RCC 7860 (cell line): Measurements from ENCODE around the gene HTRA3.

Experiments used
- DNase-seq: peaks from one replicate; pipeline ENCODE4 v3.0.0-alpha.2; 2015; ENCODE audit warnings: low spot score
- FAIRE-seq: peaks from 2 replicates; lab custom pipeline; 2012; peaks lifted over from hg19 to GRCh38; lab: Jason Lieb, UNC

Gene HTRA3

DNA sequence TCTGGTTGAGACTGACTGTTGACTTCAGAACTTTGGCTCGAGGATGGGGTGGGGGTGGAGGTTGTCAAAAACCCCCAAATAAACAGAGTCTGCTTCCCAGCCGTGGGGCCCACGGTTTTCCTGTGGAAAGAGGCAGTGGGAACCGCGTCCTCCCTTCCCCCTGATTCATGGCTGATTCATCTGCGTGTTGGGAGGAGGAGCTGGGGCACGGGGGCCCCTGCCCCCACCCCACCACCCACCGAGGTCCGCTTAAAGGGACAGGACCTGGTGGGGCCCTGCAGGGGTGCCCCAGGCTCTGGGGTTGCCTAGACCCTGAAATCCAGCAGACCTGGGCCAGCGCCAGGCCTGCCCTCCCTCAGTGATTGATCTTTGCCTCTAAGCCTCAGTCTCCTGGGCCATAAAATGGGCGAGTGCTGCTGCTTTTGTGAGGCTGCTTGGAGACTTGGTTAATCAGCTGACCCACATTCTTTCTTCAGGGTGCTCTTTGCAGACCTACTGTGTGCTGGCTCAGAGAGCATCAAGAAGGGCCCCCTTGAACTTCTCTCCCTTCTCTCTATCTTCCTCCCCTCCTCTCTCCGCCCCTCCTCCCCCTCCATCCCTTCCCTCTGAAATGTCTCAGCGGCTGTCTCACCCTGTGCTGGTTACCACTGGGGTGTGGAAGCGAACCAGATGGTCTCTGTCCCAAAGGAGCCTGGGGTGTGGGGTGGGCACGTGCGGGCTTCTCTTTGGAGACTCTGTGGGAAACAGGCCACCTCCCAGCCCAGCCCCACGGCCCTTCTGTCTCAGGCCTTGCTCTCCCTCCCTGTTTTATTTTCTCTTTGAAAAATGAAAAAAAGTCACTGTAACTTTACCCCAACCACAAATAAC is 9.1 kb downstream of the HTRA3 start:
- FAIRE-seq: peak; percentile 50
- peak; percentile 56 for DNase-seq

DNA sequence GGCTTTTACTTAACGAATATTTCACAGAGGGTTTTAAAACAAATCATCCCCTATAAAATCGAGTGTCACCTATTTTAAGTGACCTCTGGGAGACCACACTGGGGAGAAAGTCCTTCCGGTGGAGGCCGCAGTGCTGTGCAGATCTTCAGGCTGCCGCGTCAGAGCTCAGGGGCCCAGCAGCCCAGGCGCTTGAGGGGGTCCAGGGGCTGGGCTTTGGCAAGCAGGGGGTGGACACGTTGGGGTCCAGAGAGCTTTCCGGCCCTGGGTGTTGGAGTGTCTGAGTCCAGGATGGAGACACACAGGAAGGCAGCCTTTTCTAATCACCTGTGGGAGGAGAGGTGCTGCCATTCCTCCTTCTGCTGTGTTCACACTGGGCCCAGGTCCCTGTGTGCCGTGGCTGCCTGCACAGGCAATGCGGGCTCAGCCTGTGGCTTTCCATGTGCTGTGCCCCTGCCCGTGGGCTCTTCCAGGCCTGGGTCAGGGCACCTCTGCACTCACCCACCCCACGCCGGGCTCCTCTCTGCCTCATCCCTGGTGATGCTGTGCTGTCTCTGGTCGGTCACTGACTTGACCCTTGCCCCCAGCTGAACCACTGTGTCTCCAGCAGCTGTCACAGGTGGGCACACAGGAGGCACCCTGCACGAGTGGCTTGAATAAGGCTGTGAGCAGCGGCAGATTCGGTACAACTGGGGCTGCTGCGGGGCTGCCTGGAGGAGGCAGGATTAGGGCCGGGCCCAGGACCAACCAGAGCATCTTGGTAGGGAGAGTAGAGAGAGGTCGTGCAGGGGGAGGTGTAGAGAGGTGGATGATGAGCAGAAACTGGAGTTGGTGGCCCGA is 10.0 kb downstream of the HTRA3 start:
- FAIRE-seq (no peak), DNase-seq (no peak)

DNA sequence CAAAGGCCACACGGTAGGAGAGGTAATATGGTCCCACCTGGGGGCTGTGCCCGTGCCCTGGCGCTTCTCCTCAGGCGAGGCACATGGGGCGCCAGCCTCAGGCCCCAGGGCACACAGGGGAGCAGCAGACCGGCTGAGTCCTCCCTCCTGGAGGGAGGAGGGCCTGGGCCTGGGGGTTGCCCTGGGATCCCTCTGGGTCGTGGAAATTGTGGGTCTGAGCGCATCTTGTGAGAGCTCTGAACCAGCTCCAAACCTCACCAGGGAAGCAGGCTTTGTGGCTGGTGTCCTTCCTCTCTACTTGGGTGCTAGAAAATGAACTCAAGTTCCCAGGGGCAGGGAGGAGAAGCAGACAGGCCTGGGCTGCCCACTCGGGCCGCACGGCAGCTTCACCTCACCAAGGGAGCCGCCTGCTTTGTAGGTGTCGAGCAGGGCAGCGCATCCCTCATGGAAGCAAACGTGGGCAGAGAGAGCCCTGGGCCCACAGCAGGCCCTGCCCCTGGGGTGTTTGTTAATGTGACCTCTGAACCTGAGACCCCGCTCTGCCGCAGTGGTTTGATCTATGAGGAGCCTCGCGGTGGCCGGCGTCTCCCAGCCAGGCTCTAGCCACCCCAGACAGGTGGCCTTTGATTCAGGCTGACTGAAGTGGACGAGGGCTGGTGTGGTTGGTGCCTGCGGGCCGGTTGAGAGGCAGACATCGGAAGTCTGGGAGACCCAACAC is 10.8 kb downstream of the HTRA3 start:
- FAIRE-seq (no peak), DNase-seq (no peak)

DNA sequence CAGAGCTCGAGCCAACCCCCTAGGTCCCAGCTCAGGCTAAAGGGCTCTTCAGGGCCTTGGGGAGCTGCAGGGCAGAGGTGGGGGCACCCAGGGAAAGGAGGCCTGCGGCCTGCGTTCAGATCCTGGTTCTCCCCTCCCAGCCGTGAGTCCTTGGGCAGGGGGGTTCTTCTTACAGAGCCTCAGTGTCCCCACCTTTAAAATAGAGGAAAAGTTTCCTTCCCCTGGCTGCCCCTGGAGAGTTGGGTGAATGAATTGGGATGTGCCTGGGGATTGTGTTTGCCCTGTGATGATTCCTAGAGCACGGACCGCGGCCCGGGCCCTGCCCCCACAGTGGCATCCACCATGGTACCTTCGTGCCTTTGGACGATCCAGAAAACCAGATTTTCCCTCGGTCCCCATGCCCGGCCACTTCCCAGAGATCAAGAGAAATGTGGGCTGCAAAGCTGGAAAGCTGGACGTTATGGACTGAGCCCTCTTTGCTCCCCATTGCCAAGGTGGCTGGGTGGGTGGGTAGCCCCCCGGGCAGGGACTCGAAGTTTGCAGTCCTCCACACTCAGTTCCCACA is 11.4 kb downstream of the HTRA3 start:
- no peak for FAIRE-seq
- DNase-seq: no peak

DNA sequence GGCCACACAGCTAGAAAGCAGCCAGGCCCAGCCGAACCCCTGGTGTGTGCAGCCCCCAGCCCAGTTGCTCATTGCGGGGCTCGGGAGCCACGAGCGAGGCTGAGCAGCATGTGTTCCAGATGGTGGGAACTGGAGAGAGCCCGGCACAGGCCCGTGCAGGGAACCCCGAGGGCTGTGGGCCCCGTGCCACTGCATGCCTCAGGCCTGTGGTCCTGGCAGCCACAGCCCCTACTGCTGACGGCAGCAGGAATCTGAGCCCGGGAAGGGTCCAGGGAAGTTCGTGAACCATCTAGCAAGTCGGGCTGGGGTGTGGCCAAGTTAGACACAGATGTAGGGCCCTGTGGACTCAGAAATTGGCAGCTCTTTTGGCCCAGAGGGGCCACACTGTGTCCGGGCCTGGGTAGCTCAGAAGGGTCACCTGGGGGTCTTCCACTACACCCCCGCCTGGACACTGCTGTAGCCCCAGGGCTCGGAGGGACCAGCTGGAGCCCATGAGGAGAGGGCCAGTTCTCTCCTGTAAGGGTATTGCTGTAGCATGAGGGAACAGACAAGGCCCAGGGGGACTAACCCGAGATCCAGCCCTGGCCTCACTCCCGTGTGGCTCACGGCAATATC is 12.1 kb downstream of the HTRA3 start:
- DNase-seq (no peak), FAIRE-seq (no peak)

DNA sequence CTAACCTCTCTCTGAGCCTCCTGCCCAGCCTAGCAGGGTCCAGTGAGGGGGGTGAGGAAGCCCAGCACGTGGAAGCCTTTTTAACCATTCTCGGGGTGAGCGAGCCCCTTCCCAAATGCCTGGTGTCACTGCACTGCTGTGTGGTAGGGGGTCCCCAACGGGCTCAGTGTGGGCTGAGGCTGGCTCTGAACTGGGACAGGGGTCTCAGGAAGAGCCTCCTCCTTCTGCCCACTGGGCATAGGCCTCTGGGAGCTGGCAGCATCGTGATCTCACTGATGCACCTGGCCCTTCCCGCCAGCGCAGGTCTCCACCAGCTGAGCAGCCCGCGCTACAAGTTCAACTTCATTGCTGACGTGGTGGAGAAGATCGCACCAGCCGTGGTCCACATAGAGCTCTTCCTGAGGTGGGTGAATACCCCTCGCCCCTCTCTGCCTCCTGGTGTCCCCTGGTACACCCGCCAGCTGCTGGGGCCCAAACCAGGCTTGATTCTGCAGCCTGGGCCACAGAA is 12.6 kb downstream of the HTRA3 start:
- no peak for DNase-seq
- no peak for FAIRE-seq

DNA sequence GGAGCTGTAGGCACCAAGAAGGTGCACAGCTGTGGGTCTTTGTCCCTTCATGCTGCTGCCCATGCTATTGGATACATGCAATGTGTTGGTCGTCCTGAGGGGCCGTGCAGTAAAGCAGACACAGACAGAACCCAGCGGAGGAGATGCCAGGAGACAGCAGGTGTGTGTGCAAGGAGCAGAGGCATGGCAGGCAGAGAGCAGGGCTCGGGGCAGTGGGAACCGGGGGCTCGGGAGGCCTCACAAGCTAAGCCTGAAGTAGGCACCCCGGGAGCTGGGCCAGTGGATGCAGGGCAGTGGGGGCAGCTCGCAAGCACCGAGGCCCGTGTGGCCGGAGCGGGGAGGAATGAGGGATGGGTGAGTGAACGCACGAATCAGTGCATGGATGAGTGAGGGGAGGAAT is 13.2 kb downstream of the HTRA3 start:
- FAIRE-seq (no peak), DNase-seq (no peak)

DNA sequence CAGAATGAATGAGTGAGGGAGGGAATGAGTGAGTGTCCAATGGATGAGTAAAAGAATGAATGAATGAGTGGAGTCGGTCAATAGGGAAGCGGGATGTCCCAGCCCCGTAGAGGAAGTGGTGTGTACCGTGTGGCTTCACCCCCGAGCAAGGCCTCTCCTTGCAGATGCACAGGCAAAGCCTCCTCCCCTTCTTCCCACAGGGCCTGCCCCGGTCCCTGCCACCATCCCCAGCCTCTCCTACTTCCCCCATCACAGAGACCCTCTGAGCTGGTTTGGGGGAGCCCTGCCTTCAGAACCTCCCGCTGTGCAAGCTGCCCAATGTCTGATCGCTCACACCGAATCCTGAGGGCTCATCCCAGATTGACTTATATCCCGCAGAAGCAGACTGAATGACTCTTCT is 13.6 kb downstream of the HTRA3 start:
- FAIRE-seq: no peak
- DNase-seq: no peak

DNA sequence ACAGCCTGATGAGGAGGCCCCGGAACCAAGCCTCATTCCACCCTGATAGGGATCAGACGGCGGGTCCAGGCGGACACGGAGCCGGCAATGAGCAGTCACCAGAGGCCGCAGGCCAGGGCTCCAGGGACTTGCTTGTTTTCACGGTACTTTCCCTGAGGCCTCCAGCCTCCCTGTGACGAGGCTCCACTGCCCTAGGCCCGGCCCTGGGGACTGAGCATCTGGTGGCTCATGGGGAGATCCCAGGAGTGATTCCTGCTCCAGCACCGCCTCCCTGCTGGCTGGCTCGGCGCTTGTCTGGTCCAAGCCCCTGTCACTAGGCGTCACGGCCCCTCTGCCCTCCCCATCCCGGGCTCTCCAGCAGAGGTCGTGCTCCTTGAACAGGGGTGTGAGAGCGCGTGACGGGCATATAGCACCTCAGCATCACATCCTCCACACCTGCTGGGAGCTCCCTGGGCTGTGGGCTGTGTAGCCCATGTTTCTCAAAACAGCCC is 14.1 kb downstream of the HTRA3 start:
- FAIRE-seq: no peak
- no peak for DNase-seq

DNA sequence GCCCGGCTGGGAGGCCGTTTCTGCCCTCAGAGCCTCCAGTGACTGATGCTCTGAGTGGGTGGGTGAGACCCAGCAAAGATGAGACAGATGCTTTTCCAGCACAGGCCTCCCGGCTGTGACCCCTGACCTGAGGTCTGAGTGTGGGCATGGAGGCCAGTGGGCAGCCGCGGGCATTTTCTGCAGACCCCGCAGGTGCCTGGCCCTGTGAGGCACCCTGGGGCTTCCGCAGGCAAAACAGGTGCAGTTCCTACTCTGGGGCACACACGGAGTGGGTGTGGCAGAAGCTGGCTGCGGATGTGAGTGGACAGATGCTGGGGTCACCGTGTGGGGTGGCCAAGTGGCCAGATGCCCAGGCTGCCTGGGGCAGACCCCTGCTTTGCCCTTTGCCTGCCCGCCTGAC is 14.8 kb downstream of the HTRA3 start:
- FAIRE-seq (no peak), DNase-seq (no peak)

DNA sequence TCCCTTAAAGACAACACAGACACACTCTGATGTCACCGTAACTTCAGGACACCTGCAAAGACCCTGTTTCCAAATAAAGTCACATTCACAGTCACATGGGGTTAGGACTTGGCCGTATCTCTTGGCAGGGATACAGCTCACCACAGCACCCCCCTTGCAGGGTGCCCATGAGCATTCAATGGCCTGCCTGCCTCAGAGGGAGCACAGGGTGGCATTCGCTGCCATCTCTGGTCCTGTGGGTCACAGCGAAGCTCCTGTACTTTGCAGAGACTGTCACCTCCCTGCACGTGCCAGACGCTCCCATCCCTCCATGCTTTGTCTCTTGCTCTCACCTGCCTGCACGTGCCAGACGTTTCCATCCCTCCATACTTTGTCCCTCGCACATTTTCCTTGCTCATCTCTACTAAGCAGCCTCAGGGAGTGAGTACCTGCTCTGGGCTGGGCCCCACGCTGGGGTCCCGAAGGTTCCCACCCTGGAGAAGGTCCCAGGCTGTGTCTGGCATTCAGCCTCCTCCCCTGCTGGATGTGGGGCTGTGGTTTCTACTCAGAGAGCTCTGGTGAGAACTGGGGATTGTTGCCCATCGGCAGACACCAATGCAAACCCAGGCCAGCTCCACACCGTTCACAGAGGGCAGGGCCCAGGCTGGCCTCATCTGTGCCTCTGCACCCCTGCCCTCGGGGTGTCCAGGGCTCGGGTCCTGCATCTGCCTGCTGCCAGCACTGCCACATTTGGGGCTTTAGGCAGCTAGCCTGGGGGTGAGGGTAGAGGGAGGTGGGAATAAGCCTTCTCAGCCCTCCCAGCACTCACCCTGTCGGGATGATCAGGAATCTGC is 15.8 kb downstream of the HTRA3 start:
- FAIRE-seq (no peak), DNase-seq (no peak)

DNA sequence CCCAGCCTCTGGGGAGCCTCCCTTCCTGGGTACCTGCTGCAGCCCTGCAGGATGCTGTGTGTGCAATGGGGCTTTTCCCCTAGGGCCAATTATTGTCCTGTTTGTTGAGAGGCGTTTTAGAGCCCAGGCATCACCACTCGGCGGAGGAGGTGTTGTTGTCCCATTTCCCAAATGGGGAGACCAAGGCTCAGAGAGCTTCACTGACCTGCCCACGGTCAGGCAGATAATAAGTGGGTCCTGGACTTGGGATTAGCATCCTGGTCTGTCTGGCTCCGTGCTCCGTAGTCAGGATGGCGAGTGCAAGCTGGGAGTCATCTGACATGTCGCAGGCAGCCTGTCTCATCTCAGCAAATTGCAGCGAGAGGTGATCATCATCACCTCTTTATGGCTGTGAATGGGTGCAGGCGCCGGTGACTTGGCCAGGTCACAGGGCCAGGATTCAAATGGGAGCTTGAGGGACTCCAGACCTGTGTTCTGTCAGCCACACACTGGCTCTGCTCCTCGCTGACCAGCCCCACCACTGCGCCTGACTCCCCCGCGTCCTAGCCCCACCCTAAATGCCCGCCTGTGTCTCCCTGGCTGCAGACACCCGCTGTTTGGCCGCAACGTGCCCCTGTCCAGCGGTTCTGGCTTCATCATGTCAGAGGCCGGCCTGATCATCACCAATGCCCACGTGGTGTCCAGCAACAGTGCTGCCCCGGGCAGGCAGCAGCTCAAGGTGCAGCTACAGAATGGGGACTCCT is 16.6 kb downstream of the HTRA3 start:
- no peak for DNase-seq
- FAIRE-seq: no peak

DNA sequence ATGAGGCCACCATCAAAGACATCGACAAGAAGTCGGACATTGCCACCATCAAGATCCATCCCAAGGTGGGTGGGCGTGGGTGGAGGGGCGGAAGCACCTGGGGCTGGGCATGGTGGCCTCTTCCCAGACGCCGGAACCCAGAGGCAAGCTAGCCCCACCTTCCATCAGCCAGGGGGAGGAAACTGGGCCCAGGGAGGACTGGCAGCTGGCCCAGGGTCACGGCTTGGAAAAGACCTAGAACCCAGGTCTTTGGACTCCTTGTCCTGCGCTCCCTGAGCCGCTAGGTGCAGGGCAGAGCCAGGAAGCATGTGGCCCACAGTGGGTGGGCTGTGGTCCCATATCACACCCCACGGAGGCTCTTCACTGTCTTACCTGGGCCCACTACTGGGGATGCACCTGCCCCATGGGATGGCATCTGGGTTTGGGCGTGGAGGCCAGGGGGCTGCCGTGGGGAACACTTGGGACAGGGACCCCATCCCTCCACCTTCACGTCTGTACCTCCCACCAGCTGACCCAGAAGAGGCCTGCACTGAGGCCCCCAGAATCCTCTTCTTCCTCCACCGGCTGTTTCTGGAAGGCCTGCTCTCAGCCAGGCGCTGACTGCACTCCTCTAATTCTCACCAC is 17.3 kb downstream of the HTRA3 start:
- no peak for FAIRE-seq

DNA sequence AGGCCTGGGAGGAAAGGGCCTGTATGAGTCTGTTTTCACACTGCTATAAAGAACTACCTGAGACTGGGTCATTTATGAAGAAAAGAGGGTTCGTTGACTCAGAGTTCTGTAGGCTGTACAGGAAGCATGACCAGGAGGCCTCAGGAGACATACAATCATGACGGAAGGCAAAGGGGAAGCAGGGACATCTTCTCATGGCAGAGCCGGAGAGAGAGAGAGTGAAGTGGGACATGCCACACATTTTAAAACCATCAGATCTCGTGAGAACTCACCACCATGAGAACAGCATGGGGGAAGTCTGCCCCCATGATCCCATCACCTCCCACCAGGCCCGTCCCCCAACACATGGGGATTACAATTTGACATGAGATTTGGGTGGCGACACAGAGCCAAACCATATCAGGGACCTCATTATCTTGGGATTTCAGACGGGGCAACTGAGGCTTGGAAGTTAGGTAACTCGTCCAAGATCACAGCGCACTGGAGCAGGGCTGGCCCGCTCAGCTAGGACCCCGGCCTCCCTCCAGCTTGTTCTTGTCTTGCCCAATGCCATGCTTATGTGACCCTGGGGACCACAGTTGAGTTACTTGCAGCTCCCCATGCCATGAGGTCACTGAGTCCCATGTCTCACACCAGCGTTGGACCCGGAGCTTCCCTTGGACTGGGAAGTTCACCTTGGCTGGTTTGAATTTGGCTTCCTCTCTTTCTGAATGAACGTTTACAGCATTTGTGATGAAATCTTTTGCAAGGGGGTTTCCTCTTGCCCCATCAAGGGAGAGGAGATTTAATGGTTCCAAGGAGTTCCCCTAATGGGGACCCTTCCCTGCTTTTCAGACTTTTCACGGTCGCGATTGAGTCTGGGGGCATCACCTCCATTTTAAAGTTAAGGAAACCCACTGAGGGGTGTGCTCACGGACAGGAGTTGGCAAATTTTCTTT is 18.1 kb downstream of the HTRA3 start:
- FAIRE-seq: no peak
- DNase-seq: no peak

More for the DNA sequence above, 17.3 kb downstream of the HTRA3 start:
- no peak for DNase-seq

DNA sequence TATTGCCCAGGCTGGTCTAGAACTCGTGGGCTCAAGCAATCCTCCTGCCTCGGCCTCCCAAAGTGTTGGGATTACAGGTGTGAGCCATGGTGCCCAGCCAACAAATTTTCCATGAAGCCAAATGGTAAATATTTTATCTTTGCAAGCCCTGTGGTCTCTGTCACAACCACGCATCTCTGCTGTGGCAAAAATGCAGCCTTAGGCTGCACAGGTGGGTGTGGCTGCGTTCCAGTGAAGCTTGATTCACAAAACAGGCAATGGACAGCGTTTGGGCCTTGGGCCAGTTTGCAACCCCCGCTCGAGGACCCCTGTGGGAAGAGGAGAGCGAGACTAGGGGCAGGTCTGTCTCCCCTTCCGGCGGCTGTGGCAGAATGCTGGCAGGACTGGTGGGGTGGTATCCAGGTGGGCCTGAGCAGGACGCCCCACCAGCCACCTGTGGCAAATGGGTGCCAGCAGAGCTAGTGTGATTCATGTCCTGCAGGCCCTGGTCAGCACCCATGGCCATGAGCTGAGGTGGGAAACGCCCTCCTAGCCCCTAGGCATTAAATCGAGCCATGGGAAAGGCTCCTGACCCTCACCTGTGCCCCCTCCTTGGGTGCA is 19.7 kb downstream of the HTRA3 start:
- FAIRE-seq: no peak

DNA sequence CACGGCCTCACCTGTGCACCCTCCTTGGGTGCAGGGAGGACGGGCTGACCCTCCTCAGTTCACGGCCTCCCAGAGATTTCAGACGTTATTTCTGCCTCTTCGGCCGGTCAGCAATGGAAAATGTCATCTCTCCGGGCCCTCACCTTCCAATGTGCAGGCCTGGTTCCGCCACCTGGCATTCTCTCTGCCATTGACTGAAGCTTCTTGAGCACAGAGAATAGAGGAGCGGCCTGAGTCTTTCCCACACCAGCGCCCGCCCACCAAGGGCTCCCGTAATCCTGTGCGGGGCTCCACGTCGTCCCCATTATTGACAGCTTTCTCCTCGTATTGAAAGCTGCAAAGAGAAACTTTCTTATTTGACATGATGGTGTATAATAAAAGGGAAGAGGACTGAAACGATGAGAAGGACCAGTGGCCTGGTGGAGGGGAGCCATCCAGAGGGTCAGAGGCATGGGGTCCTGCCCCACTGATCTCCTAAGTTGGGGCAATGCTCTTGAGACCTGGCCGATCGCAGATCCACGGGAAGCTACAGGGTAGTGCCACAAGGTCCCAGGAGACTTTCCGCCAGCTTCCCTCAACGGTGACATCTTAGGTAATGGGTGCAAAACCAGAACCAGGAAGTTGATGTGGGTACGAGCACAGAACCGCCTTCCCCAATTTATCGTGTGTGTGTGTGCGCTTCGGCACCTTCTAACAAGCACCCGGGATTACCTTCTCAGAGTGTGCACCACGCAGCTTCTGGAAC is 20.6 kb downstream of the HTRA3 start:
- FAIRE-seq: no peak
- DNase-seq: no peak

More for the DNA sequence above, 19.7 kb downstream of the HTRA3 start:
- DNase-seq: no peak
